ENCODE measurements around the gene PGBD5. TPM values are rescaled to one million over a fixed set of nuclear protein-coding genes. Genes with fewer than 3 reads are reported as not detected.

PGBD5 gene
- total RNA-seq, 2 experiments from 2014 or later: not detected

DNA sequence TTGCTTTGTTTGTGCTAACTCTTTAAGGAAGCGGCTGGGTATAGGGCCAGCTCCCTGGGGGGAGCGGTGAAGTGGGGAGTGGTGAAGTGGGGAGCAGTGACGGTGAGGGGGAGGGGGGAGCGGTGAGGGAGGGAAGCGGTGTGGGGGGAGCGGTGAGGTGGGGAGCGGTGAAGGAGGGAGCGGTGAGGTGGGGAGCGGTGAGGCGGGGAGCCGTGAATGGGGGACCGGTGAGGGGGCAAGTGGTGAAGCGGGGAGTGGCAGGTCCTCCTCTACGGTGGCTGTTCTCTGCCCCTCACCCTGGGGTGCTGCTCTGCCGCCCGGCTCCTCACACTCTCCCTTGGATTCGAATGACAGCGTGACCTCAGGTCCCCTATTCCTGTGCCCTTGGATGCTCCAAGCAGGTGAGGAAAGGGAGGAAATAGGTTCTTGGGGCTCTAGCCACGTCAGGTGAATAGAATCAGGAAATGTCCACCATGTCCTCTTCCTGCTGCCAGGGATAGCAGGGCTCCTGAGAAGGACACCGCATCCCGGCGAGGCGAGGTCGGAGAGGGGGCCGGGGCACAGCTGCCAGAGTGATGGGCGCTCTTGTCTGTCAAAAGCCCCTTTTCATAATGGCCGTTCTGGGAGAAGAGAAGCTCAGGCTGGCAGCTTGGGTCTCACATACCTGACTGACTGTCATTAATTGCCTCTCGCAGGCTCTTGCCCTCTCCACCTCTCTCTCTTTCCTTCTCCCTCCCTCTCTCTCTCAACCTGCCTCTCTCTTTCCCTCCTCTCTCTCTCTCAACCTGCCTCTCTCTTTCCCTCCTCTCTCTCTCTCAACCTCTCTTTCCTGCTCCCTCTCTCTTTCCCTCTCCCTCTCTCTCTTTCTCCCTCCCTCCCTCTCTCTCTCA lies 134.2 kb downstream of the PGBD5 start:
- Mint-ChIP-seq H3K9me3 (no peaks in the 10 kb centered on the region), H3K27me3 (ENCODE audit: low read depth) (peaks cover 13% of the 10 kb centered on the region), H3K4me3 (no peak overlapping the region), H3K4me1 (ENCODE audit: low read depth) (peaks cover 4% of the 10 kb centered on the region), H3K27ac (no peak overlapping the region), H3K36me3 (ENCODE audit: low read depth) (no peaks in the 10 kb centered on the region)
- DNase-seq: no peak
- intact Hi-C loops (cut with micrococcal nuclease): no loop called here
- CTCF ChIA-PET: no interaction called here

DNA sequence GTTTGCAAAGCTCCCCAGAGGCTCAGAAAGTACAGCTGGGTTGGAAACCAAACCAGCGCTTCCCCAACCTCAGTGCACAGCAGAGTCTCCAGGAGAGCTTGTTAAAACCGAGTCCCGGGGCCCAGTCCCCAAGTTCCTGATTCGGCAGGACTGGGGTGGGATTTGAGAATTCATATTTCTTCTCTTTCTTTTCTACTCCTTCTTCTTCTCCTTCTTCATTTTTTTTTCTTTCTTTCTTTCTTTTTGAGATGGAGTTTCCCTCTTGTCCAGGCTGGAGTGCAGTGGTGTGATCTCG lies 136.8 kb downstream of the PGBD5 start:
- H3K4me3 Mint-ChIP-seq: no peak overlapping the region
- H3K36me3 Mint-ChIP-seq (ENCODE audit: low read depth): no peaks in the 10 kb centered on the region
- no peaks in the 10 kb centered on the region for H3K9me3 Mint-ChIP-seq
- intact Hi-C loops (cut with micrococcal nuclease): no loop called here
- peaks cover 4% of the 10 kb centered on the region for H3K4me1 Mint-ChIP-seq (ENCODE audit: low read depth)
- H3K27me3 Mint-ChIP-seq (ENCODE audit: low read depth): peaks cover 11% of the 10 kb centered on the region
- CTCF ChIA-PET: interaction anchor here (0.8 kb wide), 1 partner anchor 9 kb away, joined by 3 read pairs; no protein-coding TSS in a partner anchor
- H3K27ac Mint-ChIP-seq: no peak overlapping the region
- DNase-seq: no peak

DNA sequence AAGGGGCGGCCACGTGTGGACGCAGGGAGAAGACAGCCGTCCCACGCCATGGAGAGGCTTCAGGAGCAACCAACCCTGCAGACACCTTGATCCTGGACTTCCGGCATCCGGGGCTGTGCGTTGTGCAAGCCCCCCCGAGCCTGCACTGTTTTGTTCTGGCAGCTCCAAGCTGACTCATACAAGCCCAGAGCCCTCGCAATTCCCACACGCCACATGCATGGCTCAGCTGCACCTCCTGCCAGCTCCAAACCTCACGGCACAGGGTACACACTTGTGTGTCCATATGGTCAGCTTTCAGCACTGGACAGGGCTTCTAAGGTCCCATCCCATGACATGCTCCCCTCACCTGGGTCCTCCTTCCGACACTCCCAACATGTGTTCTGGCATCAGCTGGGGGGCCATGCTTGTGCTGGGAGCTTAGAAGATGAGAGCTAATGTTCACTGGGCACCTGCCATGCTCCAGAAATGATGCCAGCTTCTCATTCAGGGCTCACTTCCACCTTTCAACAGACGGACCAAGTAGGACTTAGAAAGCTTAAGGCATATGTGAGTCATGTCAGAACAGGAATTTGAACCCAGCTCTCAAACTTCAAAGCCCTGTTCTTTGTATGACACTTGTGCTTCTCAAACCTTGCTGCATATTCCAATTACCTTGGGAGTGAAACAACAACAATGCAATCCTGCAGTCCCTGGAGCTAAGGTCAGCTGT lies 137.3 kb downstream of the PGBD5 start:
- Mint-ChIP-seq H3K4me3 (no peak overlapping the region), H3K27ac (no peak overlapping the region), H3K4me1 (ENCODE audit: low read depth) (peaks cover 4% of the 10 kb centered on the region), H3K36me3 (ENCODE audit: low read depth) (no peaks in the 10 kb centered on the region), H3K9me3 (no peaks in the 10 kb centered on the region), H3K27me3 (ENCODE audit: low read depth) (peaks cover 11% of the 10 kb centered on the region)
- CTCF ChIA-PET: interaction anchor here (0.8 kb wide), 1 partner anchor 9 kb away, joined by 3 read pairs; no protein-coding TSS in a partner anchor
- intact Hi-C loops (cut with micrococcal nuclease): no loop called here
- no peak for DNase-seq

DNA sequence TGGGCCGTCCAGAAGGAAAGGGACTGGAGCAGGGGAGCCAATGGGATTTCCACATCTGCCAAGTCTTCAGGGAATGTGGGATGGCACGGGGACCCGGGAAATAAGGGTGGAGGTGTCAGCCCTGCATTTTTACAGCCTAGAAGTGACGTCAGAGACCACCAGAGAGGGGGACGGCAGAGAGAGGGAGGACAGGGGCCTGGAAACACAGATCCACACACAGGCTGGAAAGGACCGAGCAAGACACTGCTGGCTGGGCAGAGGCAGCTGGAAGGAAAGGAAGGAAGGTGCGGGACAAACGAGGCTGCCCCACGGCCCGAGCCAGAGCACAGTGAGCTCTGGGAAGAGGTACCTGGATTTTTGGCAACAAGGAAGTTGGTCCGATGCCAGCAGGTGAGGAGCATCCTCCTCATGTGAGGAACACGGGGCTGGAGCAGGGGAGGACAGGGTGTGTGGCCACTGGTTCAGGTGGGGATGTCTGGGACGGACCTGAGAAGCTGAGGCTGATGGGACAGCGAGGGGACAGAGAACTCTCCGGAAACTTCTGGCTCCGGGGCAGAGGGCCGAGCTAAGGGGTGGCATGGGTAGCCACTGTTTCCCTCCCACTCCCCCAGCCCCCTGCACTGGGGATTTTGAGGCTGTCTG lies 138.3 kb downstream of the PGBD5 start:
- Mint-ChIP-seq H3K27ac (no peak overlapping the region), H3K9me3 (no peaks in the 10 kb centered on the region), H3K27me3 (ENCODE audit: low read depth) (peaks cover 6% of the 10 kb centered on the region), H3K4me3 (no peak overlapping the region), H3K4me1 (ENCODE audit: low read depth) (peaks cover 4% of the 10 kb centered on the region), H3K36me3 (ENCODE audit: low read depth) (no peaks in the 10 kb centered on the region)
- no peak for DNase-seq
- intact Hi-C loops (cut with micrococcal nuclease): no loop called here
- CTCF ChIA-PET: no interaction called here

DNA sequence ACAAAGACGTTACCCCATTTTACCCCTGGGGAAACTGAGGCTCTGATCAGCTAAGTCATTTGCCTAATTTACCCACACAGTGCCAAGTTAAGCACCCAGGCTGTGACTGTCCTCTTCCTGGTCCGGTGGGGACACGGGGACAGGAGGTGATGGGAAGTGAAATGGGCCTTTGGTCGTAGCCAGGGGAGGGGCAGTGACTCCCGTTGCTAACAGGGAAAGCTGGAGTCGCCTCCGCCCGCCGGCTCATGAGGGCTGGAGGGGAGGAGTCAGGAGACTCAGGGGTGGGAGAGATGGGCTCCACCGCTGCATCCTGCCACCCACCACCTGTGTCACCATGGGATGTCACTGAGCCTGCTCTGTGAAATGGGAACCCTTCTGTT lies 139.3 kb downstream of the PGBD5 start:
- CTCF ChIA-PET: no interaction called here
- no peak overlapping the region for H3K4me3 Mint-ChIP-seq
- peaks cover 2% of the 10 kb centered on the region for H3K27me3 Mint-ChIP-seq (ENCODE audit: low read depth)
- H3K4me1 Mint-ChIP-seq (ENCODE audit: low read depth): peaks cover 5% of the 10 kb centered on the region
- no peaks in the 10 kb centered on the region for H3K9me3 Mint-ChIP-seq
- H3K36me3 Mint-ChIP-seq (ENCODE audit: low read depth): peaks cover 1% of the 10 kb centered on the region
- DNase-seq: no peak
- H3K27ac Mint-ChIP-seq: no peak overlapping the region
- intact Hi-C loops (cut with micrococcal nuclease): no loop called here

DNA sequence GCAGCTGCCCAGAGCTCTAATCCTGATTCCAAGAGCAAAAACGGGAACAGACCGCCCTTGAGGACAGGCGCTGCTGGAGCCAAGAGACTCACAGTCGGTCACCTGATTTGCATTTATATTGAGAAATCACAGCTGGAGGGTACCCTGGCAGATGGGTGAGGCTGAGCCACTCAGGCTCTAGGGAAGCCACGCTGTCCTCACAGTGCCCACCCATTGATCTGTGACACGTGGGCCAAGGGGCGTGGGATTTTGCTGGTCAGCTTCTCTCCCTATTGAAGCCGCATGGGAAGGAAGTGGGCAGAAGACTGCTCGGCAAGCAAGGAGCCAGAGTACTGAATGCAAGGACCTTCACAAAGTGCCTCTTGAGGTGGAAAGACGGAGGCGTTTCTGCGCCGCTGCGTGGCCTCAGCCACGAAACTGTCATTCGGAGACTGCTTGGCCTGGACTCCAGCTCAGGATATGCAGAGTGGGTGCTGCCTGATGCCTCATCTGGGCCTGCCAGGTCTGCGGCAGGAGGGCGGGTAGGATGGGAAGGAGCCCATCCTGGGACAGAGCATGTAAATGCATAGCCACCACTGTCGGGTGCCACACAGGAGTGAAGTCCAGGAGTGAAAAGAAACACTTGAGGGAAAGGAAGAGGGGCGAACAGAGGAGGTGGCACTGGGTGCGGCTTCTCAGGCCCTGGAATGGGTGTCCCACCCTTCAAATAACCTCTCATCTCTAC lies 139.8 kb downstream of the PGBD5 start:
- no peaks in the 10 kb centered on the region for H3K9me3 Mint-ChIP-seq
- intact Hi-C loops (cut with micrococcal nuclease): no loop called here
- H3K4me3 Mint-ChIP-seq: no peak overlapping the region
- no peaks in the 10 kb centered on the region for H3K27me3 Mint-ChIP-seq (ENCODE audit: low read depth)
- CTCF ChIA-PET: no interaction called here
- H3K27ac Mint-ChIP-seq: no peak overlapping the region
- peaks cover 1% of the 10 kb centered on the region for H3K36me3 Mint-ChIP-seq (ENCODE audit: low read depth)
- peaks cover 9% of the 10 kb centered on the region for H3K4me1 Mint-ChIP-seq (ENCODE audit: low read depth)
- DNase-seq: no peak

DNA sequence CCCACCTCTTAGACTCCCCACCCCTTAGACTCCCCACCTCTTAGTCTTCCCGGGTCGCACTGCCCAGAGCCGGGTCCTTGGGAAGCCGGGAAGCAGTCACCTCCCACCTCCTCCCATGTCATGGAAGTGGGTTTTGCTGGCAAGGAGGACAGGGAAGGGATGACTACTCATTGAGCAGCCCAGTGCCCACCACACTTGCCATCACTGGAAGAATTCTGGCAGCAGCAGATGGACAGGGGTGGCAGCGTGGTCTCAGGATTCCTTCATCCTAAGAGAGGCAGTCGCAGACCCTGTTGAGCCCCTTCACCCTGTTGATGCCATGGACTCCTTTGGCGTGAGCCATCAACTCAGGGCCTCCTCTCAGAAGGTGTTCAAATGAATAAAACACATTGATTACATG lies 140.8 kb downstream of the PGBD5 start:
- Mint-ChIP-seq H3K36me3 (ENCODE audit: low read depth) (peaks cover 4% of the 10 kb centered on the region), H3K4me3 (no peak overlapping the region), H3K9me3 (no peaks in the 10 kb centered on the region), H3K27ac (no peak overlapping the region), H3K27me3 (ENCODE audit: low read depth) (no peaks in the 10 kb centered on the region), H3K4me1 (ENCODE audit: low read depth) (peaks cover 11% of the 10 kb centered on the region)
- no peak for DNase-seq
- intact Hi-C loops (cut with micrococcal nuclease): no loop called here
- CTCF ChIA-PET: no interaction called here

DNA sequence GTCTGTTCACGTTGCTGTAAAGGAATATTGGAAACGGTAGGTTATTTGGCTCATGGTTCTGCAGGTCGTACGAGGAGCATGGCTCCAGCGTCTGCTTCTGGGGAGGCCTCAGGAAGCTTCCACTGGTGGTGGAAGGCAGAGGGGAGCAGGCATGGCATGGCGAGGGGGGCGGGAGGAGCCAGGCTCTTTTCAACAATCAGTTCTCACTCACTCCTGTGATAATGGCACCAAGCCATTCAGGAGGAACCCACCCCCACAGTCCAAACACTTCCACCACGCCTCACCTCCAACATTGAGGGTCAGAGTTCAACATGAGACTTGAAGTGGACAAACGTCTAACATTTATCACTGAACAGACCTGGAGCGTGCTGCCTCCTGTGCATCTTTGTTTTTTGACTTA lies 141.2 kb downstream of the PGBD5 start:
- no peak for DNase-seq
- Mint-ChIP-seq H3K9me3 (no peaks in the 10 kb centered on the region), H3K27ac (no peak overlapping the region), H3K4me3 (no peak overlapping the region), H3K36me3 (ENCODE audit: low read depth) (peaks cover 5% of the 10 kb centered on the region), H3K4me1 (ENCODE audit: low read depth) (peaks cover 11% of the 10 kb centered on the region), H3K27me3 (ENCODE audit: low read depth) (no peaks in the 10 kb centered on the region)
- intact Hi-C loops (cut with micrococcal nuclease): no loop called here
- CTCF ChIA-PET: no interaction called here

DNA sequence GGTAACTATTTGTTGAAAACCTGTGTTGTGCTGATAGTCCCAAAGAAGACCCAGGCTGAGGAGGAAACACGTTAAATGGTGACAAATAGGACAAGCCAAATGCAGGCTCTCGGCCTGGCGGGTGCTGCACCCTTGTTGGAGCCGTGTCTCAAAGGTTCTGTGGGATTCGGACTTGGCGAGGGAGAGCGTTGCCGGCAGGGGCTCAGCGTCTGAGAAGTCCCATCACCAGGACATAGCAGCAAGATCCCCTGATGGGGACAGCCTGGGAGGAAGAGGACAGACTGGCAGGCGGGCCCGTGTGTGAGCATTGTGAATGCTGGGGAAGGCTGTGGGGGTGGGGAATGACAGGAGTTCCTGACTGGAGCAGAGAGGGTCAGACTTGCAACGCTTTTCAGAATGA lies 142.5 kb downstream of the PGBD5 start:
- Mint-ChIP-seq H3K4me1 (ENCODE audit: low read depth) (peaks cover 11% of the 10 kb centered on the region), H3K27ac (no peak overlapping the region), H3K27me3 (ENCODE audit: low read depth) (no peaks in the 10 kb centered on the region), H3K4me3 (no peak overlapping the region), H3K9me3 (no peaks in the 10 kb centered on the region), H3K36me3 (ENCODE audit: low read depth) (peaks cover 11% of the 10 kb centered on the region)
- intact Hi-C loops (cut with micrococcal nuclease): no loop called here
- no peak for DNase-seq
- CTCF ChIA-PET: no interaction called here

DNA sequence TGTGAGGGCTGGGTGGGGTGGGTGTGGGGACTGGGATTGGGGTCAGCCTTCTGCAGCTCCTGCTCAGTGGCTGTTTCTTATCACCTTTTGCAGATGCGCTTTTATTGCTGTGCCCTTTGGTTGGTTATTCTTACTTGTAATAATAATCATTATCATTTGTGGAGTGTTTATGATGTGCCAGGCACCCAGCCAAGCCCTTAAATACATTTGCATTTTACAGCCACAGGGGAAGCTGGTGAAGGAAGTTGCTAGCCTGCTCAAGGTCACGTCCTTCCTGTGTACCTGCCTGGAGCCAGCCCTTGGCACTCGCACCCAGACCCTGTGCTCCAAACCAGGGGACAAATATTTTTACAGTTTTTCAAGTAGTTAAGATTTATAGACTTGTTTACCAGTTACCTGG lies 144.0 kb downstream of the PGBD5 start:
- CTCF ChIA-PET: interaction anchor here (0.6 to 1.1 kb wide), 2 partner anchors 12 to 20 kb away, joined by 3 read pairs; no protein-coding TSS in a partner anchor
- no peak for DNase-seq
- Mint-ChIP-seq H3K27me3 (ENCODE audit: low read depth) (no peaks in the 10 kb centered on the region), H3K4me3 (no peak overlapping the region), H3K4me1 (ENCODE audit: low read depth) (peaks cover 17% of the 10 kb centered on the region), H3K36me3 (ENCODE audit: low read depth) (peaks cover 20% of the 10 kb centered on the region), H3K9me3 (no peaks in the 10 kb centered on the region), H3K27ac (no peak overlapping the region)
- intact Hi-C loops (cut with micrococcal nuclease): no loop called here

DNA sequence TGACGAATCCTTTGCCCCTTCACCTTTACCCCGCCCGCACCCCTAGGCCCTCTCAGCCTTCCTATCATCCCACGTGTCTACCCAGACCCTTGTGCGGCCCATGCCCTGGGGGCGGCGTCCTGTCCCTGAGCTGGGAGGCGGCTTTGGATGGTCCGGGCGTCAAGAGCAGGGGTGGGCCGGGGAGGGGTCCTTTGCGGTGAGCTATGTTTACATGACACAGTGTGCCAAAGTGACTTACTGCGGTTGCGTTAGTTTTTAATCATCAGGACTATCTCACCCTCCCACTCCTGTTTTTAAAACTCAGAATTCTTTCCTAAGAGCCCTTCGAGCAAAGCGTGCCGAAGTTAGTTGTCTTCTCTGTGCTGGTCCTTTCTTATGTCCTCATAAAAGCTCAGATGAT lies 144.6 kb downstream of the PGBD5 start:
- no peaks in the 10 kb centered on the region for H3K9me3 Mint-ChIP-seq
- no peaks in the 10 kb centered on the region for H3K27me3 Mint-ChIP-seq (ENCODE audit: low read depth)
- H3K4me3 Mint-ChIP-seq: no peak overlapping the region
- H3K27ac Mint-ChIP-seq: no peak overlapping the region
- H3K4me1 Mint-ChIP-seq (ENCODE audit: low read depth): peaks cover 22% of the 10 kb centered on the region
- CTCF ChIA-PET: interaction anchor here (1.1 kb wide), 1 partner anchor 11 kb away, joined by 3 read pairs; no protein-coding TSS in a partner anchor
- intact Hi-C loops (cut with micrococcal nuclease): no loop called here
- peaks cover 23% of the 10 kb centered on the region for H3K36me3 Mint-ChIP-seq (ENCODE audit: low read depth)
- DNase-seq: no peak

DNA sequence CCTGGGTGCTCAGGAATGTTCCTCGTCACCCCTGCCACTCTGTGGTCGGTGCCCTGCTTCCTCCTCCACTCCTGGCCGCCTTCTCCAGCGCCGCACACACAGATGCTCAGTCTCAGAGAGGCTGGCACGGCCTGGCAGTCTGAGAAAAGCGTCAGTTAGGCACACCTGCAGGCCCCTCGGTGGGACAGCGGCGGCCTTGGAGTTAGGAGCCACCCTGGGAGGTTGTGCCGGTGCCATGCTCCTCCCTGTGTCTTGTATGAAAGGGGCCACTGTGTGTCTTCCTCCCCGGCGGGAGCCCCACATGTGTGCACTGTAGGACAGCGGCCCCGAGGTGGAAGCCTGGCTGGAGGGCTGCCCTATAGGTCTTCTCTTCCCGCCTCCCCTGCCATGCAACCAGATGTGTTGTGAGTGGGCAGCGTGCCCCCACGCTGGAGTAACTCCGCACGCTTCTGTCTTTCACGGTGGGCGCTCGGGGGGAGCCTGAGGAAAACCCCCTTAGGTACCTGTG lies 145.2 kb downstream of the PGBD5 start:
- Mint-ChIP-seq H3K9me3 (no peaks in the 10 kb centered on the region), H3K36me3 (ENCODE audit: low read depth) (peaks cover 25% of the 10 kb centered on the region), H3K4me1 (ENCODE audit: low read depth) (peaks cover 24% of the 10 kb centered on the region), H3K27me3 (ENCODE audit: low read depth) (no peaks in the 10 kb centered on the region), H3K27ac (no peak overlapping the region), H3K4me3 (no peak overlapping the region)
- CTCF ChIA-PET: interaction anchor here (1.1 kb wide), 1 partner anchor 11 kb away, joined by 3 read pairs; no protein-coding TSS in a partner anchor
- no peak for DNase-seq
- intact Hi-C loops (cut with micrococcal nuclease): no loop called here

Data from activated naive CD4-positive, alpha-beta T cell treated with anti-CD3 and anti-CD28 coated beads for 36 hours (primary cell).